ENCODE results near the gene GAR1.

GRCh38 chr4:109798866-109799265, 16.7 kb upstream of the GAR1 start:
- TF ChIP-seq, protein P1, sequence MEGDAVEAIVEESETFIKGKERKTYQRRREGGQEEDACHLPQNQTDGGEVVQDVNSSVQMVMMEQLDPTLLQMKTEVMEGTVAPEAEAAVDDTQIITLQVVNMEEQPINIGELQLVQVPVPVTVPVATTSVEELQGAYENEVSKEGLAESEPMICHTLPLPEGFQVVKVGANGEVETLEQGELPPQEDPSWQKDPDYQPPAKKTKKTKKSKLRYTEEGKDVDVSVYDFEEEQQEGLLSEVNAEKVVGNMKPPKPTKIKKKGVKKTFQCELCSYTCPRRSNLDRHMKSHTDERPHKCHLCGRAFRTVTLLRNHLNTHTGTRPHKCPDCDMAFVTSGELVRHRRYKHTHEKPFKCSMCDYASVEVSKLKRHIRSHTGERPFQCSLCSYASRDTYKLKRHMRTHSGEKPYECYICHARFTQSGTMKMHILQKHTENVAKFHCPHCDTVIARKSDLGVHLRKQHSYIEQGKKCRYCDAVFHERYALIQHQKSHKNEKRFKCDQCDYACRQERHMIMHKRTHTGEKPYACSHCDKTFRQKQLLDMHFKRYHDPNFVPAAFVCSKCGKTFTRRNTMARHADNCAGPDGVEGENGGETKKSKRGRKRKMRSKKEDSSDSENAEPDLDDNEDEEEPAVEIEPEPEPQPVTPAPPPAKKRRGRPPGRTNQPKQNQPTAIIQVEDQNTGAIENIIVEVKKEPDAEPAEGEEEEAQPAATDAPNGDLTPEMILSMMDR (IDR thresholded peaks at IDR 0.05) = no peak
- no peak for TF ChIP-seq POLR2AphosphoS5 (IDR thresholded peaks at IDR 0.05; ENCODE audit: insufficient read depth in 1 of 2, low read depth in 1 of 2)
- no peak for TF ChIP-seq POLR2A (IDR thresholded peaks at IDR 0.05)
